Keratinocyte (primary cell): ENCODE measurements around the gene C10orf95. TPM values are rescaled to one million over a fixed set of nuclear protein-coding genes. Genes with fewer than 3 reads are reported as not detected.
A peak's percentile ranks its signal among the peaks of the same experiment; 100 is the strongest.

ENCODE experiments used
- DNase-seq: peaks from one replicate; pipeline ENCODE4 v3.0.0-alpha.2; 2011; ENCODE audit warnings: low read depth, missing footprints, low spot score
- FAIRE-seq: peaks from 2 replicates; lab custom pipeline; 2011; peaks lifted over from hg19 to GRCh38; lab: Jason Lieb, UNC
- H2AFZ ChIP-seq: 2 replicates; pipeline ENCODE4 v1.6.0; 2012; ENCODE audit warnings: low read length, control low read depth, inconsistent platforms; ENCODE audit not compliant: control insufficient read depth
- H3K27ac ChIP-seq: 2 replicates; pipeline ENCODE4 v1.5.1; 2011; ENCODE audit warnings: low read length; ENCODE audit not compliant: control insufficient read depth, insufficient read depth
- H3K27me3 ChIP-seq: 3 replicates; pipeline ENCODE4 v1.6.0; 2011; ENCODE audit warnings: low read length; ENCODE audit not compliant: control insufficient read depth, insufficient read depth; ENCODE audit errors: extremely low read depth
- H3K36me3 ChIP-seq, 2 experiments: 2 replicates in 1 of 2; 3 replicates in 1 of 2; pipeline ENCODE4 v1.5.1; 2011; ENCODE audit warnings: low read length in 2 of 2, mild to moderate bottlenecking in 1 of 2; ENCODE audit not compliant: control insufficient read depth in 2 of 2, insufficient read depth in 2 of 2; ENCODE audit errors: extremely low read depth in 1 of 2
- H3K4me1 ChIP-seq: 3 replicates; pipeline ENCODE4 v1.5.1; 2011; ENCODE audit warnings: low read length; ENCODE audit not compliant: control insufficient read depth, insufficient read depth; ENCODE audit errors: extremely low read depth
- H3K4me2 ChIP-seq: 3 replicates; pipeline ENCODE4 v1.6.0; 2011; ENCODE audit warnings: low read depth, low read length; ENCODE audit not compliant: control insufficient read depth, insufficient read depth; ENCODE audit errors: extremely low read depth
- H3K4me3 ChIP-seq, 3 experiments: fragments of 200-600 bp in 1 of 3; sonication (generic) in 1 of 3; 2 replicates in 2 of 3; 3 replicates in 1 of 3; pipeline ENCODE4 v1.5.1; 2011 to 2016; ENCODE audit warnings: low read length in 3 of 3, mild to moderate bottlenecking in 3 of 3, control low read depth in 2 of 3, inconsistent platforms in 1 of 3, low read depth in 1 of 3, mixed read lengths in 1 of 3, mixed run types in 1 of 3, moderate library complexity in 1 of 3; ENCODE audit not compliant: control insufficient read depth in 2 of 3, insufficient read depth in 2 of 3; ENCODE audit errors: extremely low read depth in 1 of 3
- H3K79me2 ChIP-seq: 2 replicates; pipeline ENCODE4 v1.6.0; 2012; ENCODE audit warnings: low read length; ENCODE audit not compliant: control insufficient read depth, insufficient read depth
- H3K9ac ChIP-seq: 3 replicates; pipeline ENCODE4 v1.6.0; 2011; ENCODE audit warnings: low read length; ENCODE audit not compliant: control insufficient read depth, insufficient read depth; ENCODE audit errors: extremely low read depth
- H3K9me1 ChIP-seq: 3 replicates; pipeline ENCODE4 v1.6.0; 2011; ENCODE audit warnings: low read length; ENCODE audit not compliant: control insufficient read depth, insufficient read depth; ENCODE audit errors: extremely low read depth
- H3K9me3 ChIP-seq: 2 replicates; pipeline ENCODE4 v1.5.1; 2012; ENCODE audit warnings: low read depth, low read length; ENCODE audit not compliant: control insufficient read depth
- H4K20me1 ChIP-seq: 3 replicates; pipeline ENCODE4 v1.6.0; 2011; ENCODE audit warnings: low read length; ENCODE audit not compliant: control insufficient read depth, insufficient read depth; ENCODE audit errors: extremely low read depth
- CTCF ChIP-seq, 3 experiments: IDR thresholded peaks in 1 of 3; conservative IDR thresholded peaks in 1 of 3; optimal IDR thresholded peaks in 1 of 3; 2 replicates in 2 of 3; 3 replicates in 1 of 3; pipeline versions ENCODE3 to v1.5.1; 2011; ENCODE audit warnings: low read length in 3 of 3, mild to moderate bottlenecking in 3 of 3, moderate library complexity in 2 of 3, control low read depth in 1 of 3, inconsistent platforms in 1 of 3; ENCODE audit not compliant: insufficient read depth in 2 of 3; ENCODE audit errors: extremely low read depth in 1 of 3
- EZH2 ChIP-seq: IDR thresholded peaks from one replicate; pipeline ENCODE4 v1.6.1; 2012; ENCODE audit warnings: inconsistent platforms, mild to moderate bottlenecking, low read length, moderate library complexity
- dilution Hi-C: fragments of 300-500 bp; cut with MboI; formaldehyde crosslinking; loops from one replicate; pipeline ENCODE4 v1.7.0; 2020; ENCODE audit warnings: low sequenced_read_pairs; ENCODE audit not compliant: extremely low pct_ligation_motif_present
- polyA plus RNA-seq, 5 experiments: library from polyadenylated mRNA; depleted of rRNA in 3 of 5; stranded (reverse) in 3 of 5; stranded (forward) in 1 of 5; unstranded in 1 of 5; fragments of >200 nt; gene quantifications; 1 replicate in 1 of 5; 2 replicates in 3 of 5; 3 replicates in 1 of 5; pipeline versions ENCODE4 v1.2.1 to v1.2.3, GENCODE V29; 2011 to 2012; ENCODE audit warnings: missing spikeins in 2 of 5, low read depth in 1 of 5, low replicate concordance in 1 of 5

The C10orf95 gene
- polyA plus RNA-seq, 1 donor (not counting 4 experiments of a cell fraction or from before 2014, with no cell fraction given) = 0.63 TPM

GRCh38 chr10:102453502-102453901 is 2.2 kb upstream of the C10orf95 start:
- no peak overlapping the region for H3K4me3 ChIP-seq
- TF ChIP-seq CTCF (optimal IDR thresholded peaks at IDR 0.05 in 1 of 3, IDR thresholded peaks at IDR 0.05 in 1 of 3, conservative IDR thresholded peaks at IDR 0.05 in 1 of 3; ENCODE audit: extremely low read depth in 1 of 3, insufficient read depth in 2 of 3, low read length in 3 of 3) (no peak), EZH2 (no peak)
- H2AFZ ChIP-seq = no peak overlapping the region
- no peaks in the 10 kb centered on the region for H3K27me3 ChIP-seq
- no peak for DNase-seq
- peaks cover 0 to 5% of the 10 kb centered on the region in 2 experiments for H3K36me3 ChIP-seq
- no peak for FAIRE-seq
- no peak overlapping the region for H3K4me2 ChIP-seq
- no peaks in the 10 kb centered on the region for H4K20me1 ChIP-seq
- dilution Hi-C loops = no loop called here
- no peaks in the 10 kb centered on the region for H3K9me1 ChIP-seq
- no peaks in the 10 kb centered on the region for H3K9me3 ChIP-seq
- no peak overlapping the region for H3K27ac ChIP-seq
- H3K4me1 ChIP-seq = peaks cover 23% of the 10 kb centered on the region
- peaks cover 1% of the 10 kb centered on the region for H3K79me2 ChIP-seq
- no peak overlapping the region for H3K9ac ChIP-seq

GRCh38 chr10:102452672-102453340 is 1.5 kb upstream of the C10orf95 start:
- DNase-seq = no peak
- H2AFZ ChIP-seq = no peak overlapping the region
- dilution Hi-C loops = no loop called here

More at GRCh38 chr10:102452672-102453340, 1.5 kb upstream of the C10orf95 start:
- Histone ChIP-seq H3K9me3 (no peaks in the 10 kb centered on the region), H3K79me2 (peaks cover 1% of the 10 kb centered on the region), H3K4me1 (peaks cover 23% of the 10 kb centered on the region), H3K9me1 (no peaks in the 10 kb centered on the region), H3K27me3 (no peaks in the 10 kb centered on the region), H4K20me1 (no peaks in the 10 kb centered on the region), H3K9ac (no peak overlapping the region), H3K4me3 (no peak overlapping the region), H3K36me3 (peaks cover 0 to 5% of the 10 kb centered on the region in 2 experiments), H3K4me2 (no peak overlapping the region), H3K27ac (no peak overlapping the region)
- FAIRE-seq = no peak
- peak in 1 of 3 experiments; percentile 9 for TF ChIP-seq CTCF (optimal IDR thresholded peaks at IDR 0.05 in 1 of 3, IDR thresholded peaks at IDR 0.05 in 1 of 3, conservative IDR thresholded peaks at IDR 0.05 in 1 of 3; ENCODE audit: extremely low read depth in 1 of 3, insufficient read depth in 2 of 3, low read length in 3 of 3)
- no peak for TF ChIP-seq EZH2
